Activated naive CD4-positive, alpha-beta T cell treated with anti-CD3 and anti-CD28 coated beads, Interleukin-2, amount 50 U/mL, for 72 hours (primary cell): Measurements from ENCODE around the gene NKAIN2. TPM values are rescaled to one million over a fixed set of nuclear protein-coding genes. Genes with fewer than 3 reads are reported as not detected.

Experiments
- ATAC-seq, 2 donors: fragments of 150-1000 bp; cut with Tn5 transposase; 2 replicates each; pipeline ENCODE4 v1.10.0; 2021; ENCODE audit warnings: mild to moderate bottlenecking in 2 of 2, moderate library complexity in 2 of 2
- DNase-seq, 2 donors: peaks; one replicate each; pipeline ENCODE4 v3.0.0; 2021 to 2022; ENCODE audit warnings: low spot score in 2 of 2
- H3K27ac Mint-ChIP-seq, 2 donors: one replicate each; pipeline ENCODE4 v1.8.0; 2022; ENCODE audit warnings: mild to moderate bottlenecking in 2 of 2, mixed read lengths in 2 of 2
- H3K36me3 Mint-ChIP-seq, 2 donors: one replicate each; pipeline ENCODE4 v1.8.0; 2022; ENCODE audit warnings: mixed read lengths in 2 of 2
- H3K9me3 Mint-ChIP-seq, 2 donors: one replicate each; pipeline ENCODE4 v1.8.0; 2022; ENCODE audit warnings: mixed read lengths in 2 of 2
- total RNA-seq, 2 donors: library from RNA; stranded (reverse); gene quantifications; one replicate each; pipeline ENCODE4 v1.2.3, GENCODE V29; 2022

The NKAIN2 gene
- total RNA-seq, 2 donors from 2014 or later: not detected

DNA sequence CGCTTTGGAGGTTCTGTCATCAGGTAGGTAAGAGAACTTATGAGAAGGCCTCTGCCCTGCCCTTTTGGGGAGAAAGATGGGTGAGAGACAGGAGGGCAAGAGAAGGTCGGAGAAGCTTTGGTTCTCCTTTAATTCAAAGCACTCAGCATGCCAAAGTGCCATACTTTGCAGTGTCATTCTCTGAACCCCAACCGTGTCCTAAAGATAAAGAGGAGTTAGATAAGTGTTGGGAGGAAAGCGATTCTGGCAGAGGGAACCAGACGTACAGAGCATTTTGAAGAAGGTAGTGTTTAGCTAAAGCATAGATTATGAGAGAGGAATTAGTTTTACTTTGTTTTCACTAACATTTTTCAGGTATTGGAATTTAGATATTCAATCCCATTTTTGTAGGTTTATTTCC lies 40.3 kb downstream of the NKAIN2 start:
- ATAC-seq: no peak
- H3K27ac Mint-ChIP-seq: no peak overlapping the region
- DNase-seq: no peak
- H3K9me3 Mint-ChIP-seq: peaks cover 0 to 4% of the 10 kb centered on the region in 2 donors
- H3K36me3 Mint-ChIP-seq: no peaks in the 10 kb centered on the region

GRCh38 chr6:123848347-123848746 lies 44.7 kb downstream of the NKAIN2 start:
- DNase-seq (no peak), ATAC-seq (no peak)
- Mint-ChIP-seq H3K36me3 (no peaks in the 10 kb centered on the region), H3K27ac (no peak overlapping the region), H3K9me3 (peaks cover 0 to 4% of the 10 kb centered on the region in 2 donors)

GRCh38 chr6:123849406-123849805 lies 45.7 kb downstream of the NKAIN2 start:
- no peak for DNase-seq
- Mint-ChIP-seq H3K9me3 (peaks cover 0 to 4% of the 10 kb centered on the region in 2 donors), H3K36me3 (no peaks in the 10 kb centered on the region), H3K27ac (no peak overlapping the region)
- ATAC-seq: no peak

DNA sequence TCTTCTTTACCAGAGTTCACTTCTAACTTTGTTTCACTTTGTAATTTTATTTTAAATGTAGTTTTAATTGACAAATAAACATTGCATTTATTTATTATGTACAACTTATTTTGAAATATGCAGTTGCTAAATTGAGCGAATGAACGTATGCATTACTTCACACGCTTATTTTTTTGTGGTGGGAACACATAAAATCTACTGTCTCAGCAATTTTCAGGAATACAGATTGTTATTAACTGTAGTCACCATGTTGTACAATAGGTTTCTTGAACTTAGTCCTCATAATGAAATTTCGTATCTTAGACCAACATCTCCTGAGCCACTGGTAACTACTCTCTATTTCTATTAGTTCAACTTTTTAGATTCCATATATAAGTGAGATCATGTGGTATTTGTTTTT lies 46.9 kb downstream of the NKAIN2 start:
- H3K27ac Mint-ChIP-seq: no peak overlapping the region
- peaks cover 0 to 4% of the 10 kb centered on the region in 2 donors for H3K9me3 Mint-ChIP-seq
- ATAC-seq (no peak), DNase-seq (no peak)
- no peaks in the 10 kb centered on the region for H3K36me3 Mint-ChIP-seq

GRCh38 chr6:123854201-123854600 lies 50.5 kb downstream of the NKAIN2 start:
- ATAC-seq (no peak), DNase-seq (no peak)
- Mint-ChIP-seq H3K36me3 (no peaks in the 10 kb centered on the region), H3K27ac (no peak overlapping the region), H3K9me3 (no peaks in the 10 kb centered on the region)

- no peak overlapping the region for H3K27ac Mint-ChIP-seq
- H3K36me3 Mint-ChIP-seq: no peaks in the 10 kb centered on the region
- no peak for DNase-seq
- no peaks in the 10 kb centered on the region for H3K9me3 Mint-ChIP-seq
- ATAC-seq: no peak
Measured at GRCh38 chr6:123855506-123855905, 51.8 kb downstream of the NKAIN2 start.

DNA sequence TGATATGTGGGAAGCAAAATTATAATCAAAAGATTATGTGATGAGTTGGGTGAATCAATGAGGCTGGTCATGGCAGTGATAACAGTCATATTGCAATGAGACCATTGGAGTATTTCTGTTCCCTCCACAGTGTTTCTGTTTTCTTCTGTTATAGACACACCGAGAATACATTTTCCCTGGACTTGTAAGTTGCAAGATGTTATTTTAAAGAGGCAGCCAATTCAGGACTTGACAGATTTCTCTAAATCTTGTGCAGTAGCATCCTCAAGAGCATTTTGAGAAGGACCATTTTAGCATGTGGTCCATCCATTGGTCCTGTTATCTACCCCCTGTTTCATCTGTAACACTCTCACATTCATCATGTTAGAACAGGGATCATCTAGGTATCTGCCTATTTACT lies 55.6 kb downstream of the NKAIN2 start:
- DNase-seq: no peak
- Mint-ChIP-seq H3K27ac (no peak overlapping the region), H3K9me3 (peaks cover 0 to 1% of the 10 kb centered on the region in 2 donors), H3K36me3 (no peaks in the 10 kb centered on the region)
- ATAC-seq: no peak

GRCh38 chr6:123869334-123869733 lies 65.7 kb downstream of the NKAIN2 start:
- ATAC-seq (no peak), DNase-seq (no peak)
- peaks cover 0 to 2% of the 10 kb centered on the region in 2 donors for H3K9me3 Mint-ChIP-seq
- no peak overlapping the region for H3K27ac Mint-ChIP-seq
- H3K36me3 Mint-ChIP-seq: no peaks in the 10 kb centered on the region

DNA sequence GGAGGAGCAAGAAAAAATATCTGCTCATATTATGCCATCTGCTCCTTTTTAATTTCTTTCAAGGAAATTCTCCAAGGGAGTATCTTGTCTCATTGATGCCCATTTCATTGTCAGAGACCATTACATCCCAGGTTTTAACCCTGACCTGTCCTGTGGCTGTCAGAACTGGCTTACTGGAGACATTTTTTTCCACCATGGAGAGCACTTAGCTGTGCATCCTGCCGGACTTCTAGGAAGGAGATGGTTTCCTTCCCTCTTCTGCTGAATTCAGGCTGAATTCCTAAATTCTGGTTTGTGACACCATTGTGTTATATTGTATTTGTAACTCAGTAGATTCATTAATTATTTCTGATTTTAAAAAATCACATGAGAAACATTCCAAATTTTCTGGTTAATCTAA lies 70.3 kb downstream of the NKAIN2 start:
- H3K27ac Mint-ChIP-seq: no peak overlapping the region
- ATAC-seq: no peak
- H3K36me3 Mint-ChIP-seq: no peaks in the 10 kb centered on the region
- DNase-seq: no peak
- H3K9me3 Mint-ChIP-seq: no peaks in the 10 kb centered on the region

DNA sequence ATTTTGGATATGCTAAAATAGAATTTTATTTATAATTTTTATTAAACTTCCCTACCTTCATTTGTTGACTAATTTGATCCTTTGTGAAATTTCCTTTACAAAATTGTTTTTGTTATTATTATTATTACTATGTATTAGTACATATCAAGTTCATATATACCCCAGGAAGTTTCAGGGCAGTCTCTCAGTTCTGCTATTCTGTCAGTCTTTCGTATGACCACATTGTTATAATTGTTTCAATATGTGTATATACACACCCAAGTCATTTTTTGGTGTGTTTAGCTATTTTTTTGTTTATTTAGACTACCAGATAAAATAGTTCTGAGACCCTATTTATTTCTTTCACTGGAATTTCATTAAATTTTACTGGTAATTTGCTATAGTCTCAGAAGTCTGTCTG lies 72.1 kb downstream of the NKAIN2 start:
- ATAC-seq (no peak), DNase-seq (no peak)
- H3K36me3 Mint-ChIP-seq: no peaks in the 10 kb centered on the region
- no peak overlapping the region for H3K27ac Mint-ChIP-seq
- H3K9me3 Mint-ChIP-seq: no peaks in the 10 kb centered on the region

DNA sequence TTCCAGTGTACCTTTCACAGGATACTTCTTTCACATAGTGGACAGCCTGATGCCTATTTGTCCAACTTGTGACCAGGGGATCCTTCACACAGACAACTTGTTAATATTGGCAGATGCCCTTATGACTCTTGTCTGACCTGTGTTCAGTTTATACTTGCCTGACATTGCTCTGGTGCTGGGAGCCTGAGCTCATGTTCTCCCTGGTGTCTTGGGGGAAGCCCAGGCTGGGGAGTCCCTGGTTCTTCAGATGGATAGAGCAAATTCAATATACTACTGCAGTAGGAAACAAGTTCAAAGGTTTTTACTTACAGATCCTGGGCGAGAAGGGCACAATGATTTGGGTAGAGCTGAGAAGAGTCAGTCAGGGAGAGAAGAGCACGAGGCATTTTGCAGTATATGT lies 76.1 kb downstream of the NKAIN2 start:
- Mint-ChIP-seq H3K9me3 (peaks cover 0 to 3% of the 10 kb centered on the region in 2 donors), H3K27ac (no peak overlapping the region), H3K36me3 (no peaks in the 10 kb centered on the region)
- ATAC-seq (no peak), DNase-seq (no peak)

DNA sequence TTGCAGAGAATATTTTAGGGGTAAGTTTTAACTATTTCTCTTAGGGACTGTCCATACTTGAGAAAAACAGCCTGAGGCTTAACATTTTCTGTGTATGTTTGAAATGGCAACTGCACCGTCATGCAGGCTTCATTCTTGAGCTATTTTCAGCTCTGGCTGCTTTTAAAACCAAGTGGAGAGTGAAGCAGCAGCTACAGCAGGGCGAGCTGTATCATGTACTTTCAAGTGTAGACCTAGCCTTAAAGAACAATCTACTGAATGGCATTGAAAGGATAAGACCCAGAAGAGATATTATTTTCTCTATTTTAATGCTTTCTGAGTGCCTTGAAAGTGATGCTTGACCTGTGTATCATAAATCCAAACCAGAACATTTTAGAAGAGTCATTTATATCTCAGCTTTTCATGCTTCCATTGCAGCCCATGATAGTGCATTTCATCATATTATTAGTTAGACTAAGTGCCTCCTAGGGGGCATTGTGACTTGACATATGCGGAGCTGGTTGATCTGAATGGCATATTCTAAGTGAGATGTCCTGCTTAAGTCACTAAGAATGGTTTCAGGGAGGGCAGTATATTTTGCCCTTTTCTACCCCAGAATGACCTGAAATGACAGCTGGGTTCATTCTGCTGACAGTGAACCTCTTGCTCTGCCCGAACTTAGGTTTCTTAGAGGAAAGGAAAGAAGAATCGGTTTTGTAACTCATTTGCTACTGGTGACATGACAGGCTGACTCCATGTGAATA lies 85.3 kb downstream of the NKAIN2 start:
- Mint-ChIP-seq H3K27ac (no peak overlapping the region), H3K9me3 (peaks cover 3 to 4% of the 10 kb centered on the region in 2 donors), H3K36me3 (no peaks in the 10 kb centered on the region)
- DNase-seq (no peak), ATAC-seq (no peak)

DNA sequence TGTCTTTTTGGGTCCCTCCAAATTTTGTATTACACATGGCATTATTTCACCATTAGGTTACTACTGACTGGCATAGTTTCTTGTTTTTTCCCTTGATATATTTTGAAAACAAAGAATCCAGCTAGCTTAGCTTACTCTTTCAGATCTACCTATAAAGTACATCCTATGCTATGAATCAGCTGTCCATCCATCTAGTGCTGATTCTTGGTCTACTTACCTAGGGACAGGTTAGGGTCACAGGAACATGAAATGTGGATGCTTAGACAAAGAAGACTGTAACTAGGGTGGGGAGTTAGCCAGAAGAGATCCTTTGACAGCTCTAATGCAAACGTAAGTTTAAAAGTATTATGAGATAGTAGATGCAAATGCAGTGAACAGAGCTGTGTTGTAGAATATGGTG lies 91.7 kb downstream of the NKAIN2 start:
- Mint-ChIP-seq H3K9me3 (peaks cover 0 to 3% of the 10 kb centered on the region in 2 donors), H3K27ac (no peak overlapping the region), H3K36me3 (no peaks in the 10 kb centered on the region)
- DNase-seq (no peak), ATAC-seq (no peak)

- ATAC-seq (no peak), DNase-seq (no peak)
- Mint-ChIP-seq H3K36me3 (no peaks in the 10 kb centered on the region), H3K27ac (no peak overlapping the region), H3K9me3 (peaks cover 0 to 3% of the 10 kb centered on the region in 2 donors)
Measured at GRCh38 chr6:123895806-123896205, 92.1 kb downstream of the NKAIN2 start.

GRCh38 chr6:123896869-123897268 lies 93.2 kb downstream of the NKAIN2 start:
- Mint-ChIP-seq H3K27ac (no peak overlapping the region), H3K9me3 (peaks cover 0 to 3% of the 10 kb centered on the region in 2 donors), H3K36me3 (no peaks in the 10 kb centered on the region)
- ATAC-seq (no peak), DNase-seq (no peak)

- no peak for ATAC-seq
Measured at GRCh38 chr6:123897965-123898364, 94.3 kb downstream of the NKAIN2 start.

GRCh38 chr6:123898665-123899064 lies 95.0 kb downstream of the NKAIN2 start:
- no peak overlapping the region for H3K27ac Mint-ChIP-seq
- H3K9me3 Mint-ChIP-seq: peaks cover 0 to 6% of the 10 kb centered on the region in 2 donors
- ATAC-seq: no peak
- H3K36me3 Mint-ChIP-seq: no peaks in the 10 kb centered on the region
- DNase-seq: no peak

More at GRCh38 chr6:123897965-123898364, 94.3 kb downstream of the NKAIN2 start:
- no peak for DNase-seq
- Mint-ChIP-seq H3K9me3 (peaks cover 0 to 5% of the 10 kb centered on the region in 2 donors), H3K27ac (no peak overlapping the region), H3K36me3 (no peaks in the 10 kb centered on the region)

DNA sequence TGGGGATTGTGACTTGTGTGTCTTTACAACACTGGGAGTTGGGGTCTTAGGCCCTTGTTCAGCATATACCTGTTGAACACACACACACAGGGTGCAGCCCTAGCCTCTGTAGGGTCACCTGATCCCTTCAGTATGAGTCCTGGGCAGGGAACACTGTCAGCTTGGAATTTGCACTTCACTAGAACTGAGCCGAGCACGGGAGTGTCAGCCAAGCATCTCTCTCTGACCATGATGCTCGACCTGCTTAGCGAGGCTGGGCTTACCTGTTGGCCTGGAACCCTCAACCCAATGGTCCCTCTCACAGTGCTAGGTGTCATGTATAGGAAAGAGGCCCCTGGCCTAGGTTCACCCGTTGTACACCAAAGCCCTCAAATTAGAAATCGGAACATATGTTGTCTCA lies 96.1 kb downstream of the NKAIN2 start:
- ATAC-seq (no peak), DNase-seq (no peak)
- Mint-ChIP-seq H3K36me3 (no peaks in the 10 kb centered on the region), H3K9me3 (peaks cover 0 to 6% of the 10 kb centered on the region in 2 donors), H3K27ac (no peak overlapping the region)
